Parathyroid adenoma (tissue), 2 donors: ENCODE measurements around the gene SUMO3.

Source experiments
- H2AFZ ChIP-seq: fragments of 300-600 bp; sonication (generic); one replicate; pipeline ENCODE4 v1.7.0; 2017; ENCODE audit warnings: antibody characterized with exemption, mild to moderate bottlenecking
- H3K27ac ChIP-seq: fragments of 300-600 bp; sonication (generic); one replicate; pipeline ENCODE4 v1.7.0; 2017
- H3K27me3 ChIP-seq: fragments of 300-600 bp; sonication (generic); one replicate; pipeline ENCODE4 v1.7.0; 2017; ENCODE audit warnings: low read length; ENCODE audit not compliant: control insufficient read depth, insufficient read depth
- H3K36me3 ChIP-seq: fragments of 300-600 bp; sonication (generic); one replicate; pipeline ENCODE4 v1.7.0; 2017; ENCODE audit warnings: low read length; ENCODE audit not compliant: control insufficient read depth, insufficient read depth
- H3K4me1 ChIP-seq: fragments of 300-600 bp; sonication (generic); one replicate; pipeline ENCODE4 v1.7.0; 2017; ENCODE audit warnings: control low read depth
- H3K4me2 ChIP-seq: fragments of 300-600 bp; sonication (generic); one replicate; pipeline ENCODE4 v1.7.0; 2017; ENCODE audit warnings: low read length
- H3K4me3 ChIP-seq: fragments of 300-600 bp; sonication (generic); one replicate; pipeline ENCODE4 v1.7.0; 2017; ENCODE audit warnings: low read depth, low read length
- H3K79me2 ChIP-seq: fragments of 300-600 bp; sonication (generic); one replicate; pipeline ENCODE4 v1.7.0; 2017; ENCODE audit warnings: control low read depth
- H3K9ac ChIP-seq: fragments of 300-600 bp; sonication (generic); one replicate; pipeline ENCODE4 v1.7.0; 2017; ENCODE audit warnings: mild to moderate bottlenecking
- H3K9me3 ChIP-seq: fragments of 300-600 bp; sonication (generic); one replicate; pipeline ENCODE4 v1.7.0; 2017; ENCODE audit warnings: low read length; ENCODE audit not compliant: control insufficient read depth
- TF ChIP-seq, protein P1 (sequence below): fragments of 300-600 bp; sonication (generic); IDR thresholded peaks from one replicate; pipeline ENCODE4 v1.7.0; 2017; ENCODE audit warnings: antibody characterized with exemption, mild to moderate bottlenecking
- donor health status: primary hyperparathyroidism.

Gene SUMO3

DNA sequence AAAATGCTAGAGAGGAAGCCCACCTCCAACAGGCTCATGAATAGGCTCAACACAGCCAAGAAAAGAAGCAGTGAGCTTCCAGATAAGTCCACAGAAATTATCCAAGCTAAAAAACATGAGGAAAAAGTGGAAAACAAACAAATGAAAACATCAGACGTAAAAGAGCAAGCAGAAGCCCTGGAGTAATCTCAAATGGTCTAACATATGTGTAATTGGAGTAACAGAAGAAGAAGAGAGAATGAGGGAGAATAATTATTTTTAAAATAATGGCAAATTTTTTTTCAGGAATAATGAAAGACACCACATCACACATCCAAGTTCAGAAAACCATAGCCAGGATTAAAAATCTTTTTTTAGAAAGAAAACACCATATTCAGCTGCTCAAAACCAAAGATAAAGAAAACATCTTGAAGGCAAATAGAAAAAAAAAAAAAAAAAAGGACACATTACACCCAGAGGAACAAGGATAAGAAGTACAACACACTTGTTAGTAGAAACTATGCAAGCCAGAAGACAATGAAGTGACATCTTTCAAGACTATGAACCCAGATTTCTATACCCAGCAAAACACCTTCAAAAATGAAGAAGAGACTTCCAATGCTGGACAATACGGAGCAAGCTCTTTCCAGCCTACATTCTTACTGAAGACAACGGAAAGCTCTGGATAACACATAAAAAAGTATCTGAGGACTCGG lies 10.6 kb upstream of the SUMO3 start:
- no peak overlapping the region for H3K4me3 ChIP-seq
- H3K27me3 ChIP-seq: no peaks in the 10 kb centered on the region
- H3K79me2 ChIP-seq: no peaks in the 10 kb centered on the region
- no peak overlapping the region for H2AFZ ChIP-seq
- no peak overlapping the region for H3K27ac ChIP-seq
- no peaks in the 10 kb centered on the region for H3K4me1 ChIP-seq
- no peak overlapping the region for H3K4me2 ChIP-seq
- H3K9me3 ChIP-seq: no peaks in the 10 kb centered on the region
- TF ChIP-seq, protein P1, sequence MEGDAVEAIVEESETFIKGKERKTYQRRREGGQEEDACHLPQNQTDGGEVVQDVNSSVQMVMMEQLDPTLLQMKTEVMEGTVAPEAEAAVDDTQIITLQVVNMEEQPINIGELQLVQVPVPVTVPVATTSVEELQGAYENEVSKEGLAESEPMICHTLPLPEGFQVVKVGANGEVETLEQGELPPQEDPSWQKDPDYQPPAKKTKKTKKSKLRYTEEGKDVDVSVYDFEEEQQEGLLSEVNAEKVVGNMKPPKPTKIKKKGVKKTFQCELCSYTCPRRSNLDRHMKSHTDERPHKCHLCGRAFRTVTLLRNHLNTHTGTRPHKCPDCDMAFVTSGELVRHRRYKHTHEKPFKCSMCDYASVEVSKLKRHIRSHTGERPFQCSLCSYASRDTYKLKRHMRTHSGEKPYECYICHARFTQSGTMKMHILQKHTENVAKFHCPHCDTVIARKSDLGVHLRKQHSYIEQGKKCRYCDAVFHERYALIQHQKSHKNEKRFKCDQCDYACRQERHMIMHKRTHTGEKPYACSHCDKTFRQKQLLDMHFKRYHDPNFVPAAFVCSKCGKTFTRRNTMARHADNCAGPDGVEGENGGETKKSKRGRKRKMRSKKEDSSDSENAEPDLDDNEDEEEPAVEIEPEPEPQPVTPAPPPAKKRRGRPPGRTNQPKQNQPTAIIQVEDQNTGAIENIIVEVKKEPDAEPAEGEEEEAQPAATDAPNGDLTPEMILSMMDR: no peak
- no peaks in the 10 kb centered on the region for H3K36me3 ChIP-seq
- no peak overlapping the region for H3K9ac ChIP-seq

DNA sequence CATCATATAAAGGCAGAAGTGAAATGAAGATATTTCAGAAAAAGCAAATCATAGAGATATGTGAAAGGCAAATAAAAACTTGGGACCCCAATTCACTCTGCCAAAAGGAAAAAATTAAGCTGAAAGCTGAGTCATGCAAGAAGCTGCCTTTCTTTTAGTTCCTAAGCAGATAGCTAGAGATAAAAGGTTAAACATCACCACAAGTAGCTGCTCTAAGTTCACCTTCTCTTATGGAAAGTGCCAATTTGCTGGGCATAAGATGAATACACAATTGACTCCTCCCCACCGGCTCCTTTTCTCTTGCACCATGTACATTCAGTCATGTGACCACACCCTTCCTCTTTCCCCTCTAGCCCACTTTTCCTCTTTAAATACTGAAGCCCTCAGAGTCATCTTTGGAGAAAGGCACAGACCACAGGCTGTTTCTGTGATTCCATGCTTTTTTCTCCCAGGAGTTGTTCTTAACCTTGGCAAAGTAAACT lies 5.4 kb upstream of the SUMO3 start:
- H3K4me1 ChIP-seq: no peaks in the 10 kb centered on the region
- H3K4me2 ChIP-seq: no peak overlapping the region
- H3K9me3 ChIP-seq: no peaks in the 10 kb centered on the region
- no peaks in the 10 kb centered on the region for H3K36me3 ChIP-seq
- H3K9ac ChIP-seq: no peak overlapping the region
- TF ChIP-seq, protein P1: no peak
- H3K4me3 ChIP-seq: no peak overlapping the region
- no peak overlapping the region for H3K27ac ChIP-seq
- no peak overlapping the region for H2AFZ ChIP-seq
- no peaks in the 10 kb centered on the region for H3K27me3 ChIP-seq
- no peaks in the 10 kb centered on the region for H3K79me2 ChIP-seq

DNA sequence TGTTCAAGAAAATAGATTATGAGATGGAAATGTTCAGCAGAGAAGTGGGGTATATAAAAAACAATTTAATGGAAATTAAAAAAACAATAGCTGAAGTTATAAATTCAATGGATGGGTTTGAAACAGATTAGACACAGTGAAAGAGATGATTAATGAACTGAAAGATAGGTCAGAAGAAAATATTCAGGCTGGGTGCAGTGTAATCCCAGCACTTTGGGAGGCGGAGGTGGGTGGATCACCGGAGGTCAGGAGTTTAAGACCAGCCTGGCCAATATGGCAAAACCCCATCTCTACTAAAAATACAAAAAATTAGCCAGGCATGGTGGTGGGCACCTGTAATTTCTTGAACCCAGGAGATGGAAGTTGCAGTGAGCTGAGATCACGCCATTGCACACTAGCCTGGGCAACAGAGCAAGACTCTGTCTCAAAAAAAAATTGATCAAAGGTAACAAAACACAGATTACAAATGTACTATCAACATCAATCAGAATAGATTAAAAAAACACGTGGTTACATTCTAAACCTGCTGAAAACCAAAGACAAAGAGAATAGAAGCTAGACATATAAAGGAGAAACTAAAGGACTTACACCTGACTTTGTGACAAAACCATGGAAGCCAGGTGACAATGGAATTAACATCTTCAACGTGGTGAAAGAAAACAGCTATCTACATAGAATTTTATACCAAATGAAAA lies 4.8 kb upstream of the SUMO3 start:
- no peaks in the 10 kb centered on the region for H3K36me3 ChIP-seq
- H3K27me3 ChIP-seq: no peaks in the 10 kb centered on the region
- no peak overlapping the region for H3K9ac ChIP-seq
- H3K4me3 ChIP-seq: no peak overlapping the region
- no peak overlapping the region for H3K27ac ChIP-seq
- H3K9me3 ChIP-seq: no peaks in the 10 kb centered on the region
- no peaks in the 10 kb centered on the region for H3K79me2 ChIP-seq
- TF ChIP-seq, protein P1: no peak
- H2AFZ ChIP-seq: no peak overlapping the region
- H3K4me1 ChIP-seq: no peaks in the 10 kb centered on the region
- H3K4me2 ChIP-seq: no peak overlapping the region

DNA sequence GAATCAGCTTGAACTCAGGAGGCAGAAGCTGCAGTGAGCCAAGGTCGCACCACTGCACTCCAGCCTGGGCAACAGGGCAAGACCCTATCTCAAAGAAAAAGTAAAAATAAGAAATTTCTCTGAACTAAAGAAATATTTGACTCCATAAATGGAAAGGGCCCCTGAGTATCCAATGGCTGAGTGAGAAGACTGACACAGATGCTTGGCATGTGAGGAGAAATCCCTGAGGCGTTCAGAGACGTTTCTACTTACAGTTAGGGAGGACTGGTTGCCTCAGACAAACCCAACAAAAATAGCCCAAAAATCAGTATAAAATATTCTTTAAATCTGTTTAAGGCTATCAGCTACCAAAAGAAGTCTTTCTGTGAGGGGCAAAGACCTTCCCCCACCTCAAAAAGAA lies 3.0 kb upstream of the SUMO3 start:
- Histone ChIP-seq H3K9ac (no peak overlapping the region), H3K27ac (no peak overlapping the region), H3K4me2 (no peak overlapping the region), H3K79me2 (no peaks in the 10 kb centered on the region), H3K9me3 (no peaks in the 10 kb centered on the region), H3K4me3 (no peak overlapping the region), H3K27me3 (no peaks in the 10 kb centered on the region), H2AFZ (no peak overlapping the region), H3K4me1 (no peaks in the 10 kb centered on the region), H3K36me3 (no peaks in the 10 kb centered on the region)
- TF ChIP-seq, protein P1: no peak
